Activated CD4-positive, alpha-beta memory T cell treated with anti-CD3 and anti-CD28 coated beads for 36 hours (primary cell): ENCODE results near the gene RNF20. TPM values are rescaled to one million over a fixed set of nuclear protein-coding genes. Genes with fewer than 3 reads are reported as not detected.
"Not testable (repeated sequence)": the region's sequence is repeated elsewhere in the genome, so short reads cannot be mapped to it uniquely, and the experiment has no call there.

ENCODE experiments used
- CTCF ChIA-PET: fragments of 350-600 bp; sonication (Branson Sonifier 250); formaldehyde crosslinking; loops from one replicate; lab custom pipeline; 2021; ENCODE audit warnings: antibody characterized with exemption, inconsistent platforms; lab: Charles Lee
- POLR2A ChIA-PET: fragments of 350-600 bp; sonication (Branson Sonifier 250); formaldehyde crosslinking; loops from one replicate; lab custom pipeline; 2021; ENCODE audit warnings: antibody characterized with exemption; lab: Charles Lee
- DNase-seq: peaks from one replicate; pipeline ENCODE4 v3.0.0-alpha.2; 2020
- H3K27ac Mint-ChIP-seq: one replicate; pipeline ENCODE4 v1.8.0; 2021; ENCODE audit warnings: mixed read lengths
- H3K27me3 Mint-ChIP-seq: one replicate; pipeline ENCODE4 v1.8.0; 2021; ENCODE audit warnings: mixed read lengths
- H3K36me3 Mint-ChIP-seq: one replicate; pipeline ENCODE4 v1.8.0; 2021; ENCODE audit warnings: mixed read lengths
- H3K4me1 Mint-ChIP-seq: one replicate; pipeline ENCODE4 v1.8.0; 2021; ENCODE audit warnings: low read depth, mixed read lengths
- H3K4me3 Mint-ChIP-seq: one replicate; pipeline ENCODE4 v1.8.0; 2021; ENCODE audit warnings: mild to moderate bottlenecking, mixed read lengths
- H3K9me3 Mint-ChIP-seq: one replicate; pipeline ENCODE4 v1.8.0; 2021; ENCODE audit warnings: mixed read lengths
- intact Hi-C: fragments of 100-400 bp; cut with micrococcal nuclease; formaldehyde crosslinking; loops from one replicate; pipeline ENCODE4 v1.15.1; 2023
- total RNA-seq, 2 experiments: library from RNA; stranded (reverse); gene quantifications; one replicate each; pipeline ENCODE4 v1.2.3, GENCODE V29; 2021

Gene RNF20
- total RNA-seq, 2 experiments from 2014 or later, result 36.1 to 37.5 TPM

DNA sequence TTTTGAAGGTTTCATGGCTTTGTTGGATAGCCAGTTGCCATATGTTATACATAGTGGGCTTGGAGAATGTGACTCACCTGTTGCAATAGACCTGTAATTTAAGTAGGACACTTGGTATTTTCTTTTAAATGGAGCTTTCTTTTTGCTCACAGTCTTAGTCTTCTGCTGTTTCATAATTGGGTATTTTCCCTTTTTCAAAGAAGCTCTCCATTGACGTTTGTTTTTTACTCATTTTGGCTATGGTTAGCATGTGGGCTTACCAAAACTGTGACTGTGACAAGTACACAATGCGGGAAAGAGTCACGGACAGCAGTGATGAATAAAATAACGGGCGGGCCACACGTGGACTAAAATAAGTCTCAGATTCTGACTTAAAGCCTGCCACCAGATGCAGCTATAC lies 23.2 kb upstream of the RNF20 start:
- H3K27ac Mint-ChIP-seq, result peak overlapping the region; percentile 49

DNA sequence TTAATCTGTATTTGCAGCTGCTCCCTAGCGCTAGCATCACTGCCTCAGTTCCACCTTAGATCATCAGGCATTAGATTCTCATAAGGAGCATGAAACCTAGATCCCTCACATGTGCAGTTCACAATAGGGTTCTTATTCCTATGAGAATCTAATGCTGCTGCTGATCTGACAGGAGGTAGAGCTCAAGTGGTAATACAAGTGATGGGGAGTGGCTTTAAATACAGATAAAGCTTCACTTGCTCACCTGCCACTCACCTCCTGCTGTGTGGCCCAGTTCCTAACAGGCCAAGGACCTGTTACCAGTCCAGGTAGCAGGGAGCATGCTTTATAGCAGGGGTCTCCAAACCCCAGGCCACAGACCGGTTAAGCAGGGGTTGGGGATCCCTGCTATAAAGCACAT lies 22.6 kb upstream of the RNF20 start:
- Mint-ChIP-seq H3K9me3 (no peaks in the 10 kb centered on the region), H3K27ac (peak overlapping the region; percentile 49), H3K4me1 (peaks cover 22% of the 10 kb centered on the region), H3K27me3 (peaks cover 10% of the 10 kb centered on the region), H3K4me3 (no peak overlapping the region), H3K36me3 (no peaks in the 10 kb centered on the region)
- CTCF ChIA-PET, result interaction anchor here (0.7 to 1.1 kb wide), 2 partner anchors 17 to 52 kb away, joined by 4 to 5 read pairs; no protein-coding TSS in a partner anchor
- DNase-seq, result no peak
- intact Hi-C loops, result loop anchor here (5.0 kb wide), 1 partner anchor 114 kb away; the partner anchor contains the start of genes MRPL50 and ZNF189
- POLR2A ChIA-PET, result no interaction called here

More for the DNA sequence above, 23.2 kb upstream of the RNF20 start:
- intact Hi-C loops, result loop anchor here (1.0 to 5.0 kb wide), 2 partner anchors 23 to 113 kb away; partner anchors contain the start of genes MRPL50, RNF20 and ZNF189
- peak; percentile 52 for DNase-seq
- Mint-ChIP-seq H3K36me3 (no peaks in the 10 kb centered on the region), H3K4me1 (peaks cover 22% of the 10 kb centered on the region), H3K4me3 (no peak overlapping the region), H3K27me3 (peaks cover 10% of the 10 kb centered on the region), H3K9me3 (no peaks in the 10 kb centered on the region)
- CTCF ChIA-PET, result interaction anchor here (0.7 to 1.1 kb wide), 2 partner anchors 17 to 51 kb away, joined by 4 to 5 read pairs; no protein-coding TSS in a partner anchor
- POLR2A ChIA-PET, result no interaction called here

DNA sequence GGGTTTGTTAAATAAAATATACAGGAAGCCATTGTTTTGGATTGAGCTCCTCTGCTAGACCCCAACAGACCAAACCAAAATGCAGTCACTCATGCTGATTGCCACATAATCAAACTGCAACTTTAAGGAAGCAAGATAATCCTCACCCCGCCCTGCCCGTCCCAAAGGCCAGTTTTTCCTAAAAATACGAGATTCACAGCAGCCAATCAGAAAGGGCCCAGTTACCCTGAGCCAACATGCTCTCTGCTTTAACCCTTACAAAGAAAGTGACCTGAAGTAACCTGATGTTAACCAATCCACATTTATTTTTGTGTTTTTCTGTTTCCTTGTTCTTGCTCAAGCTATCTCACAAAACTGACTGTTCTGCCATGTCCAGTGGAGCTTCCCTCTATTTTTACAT lies 21.5 kb upstream of the RNF20 start:
- ChIA-PET POLR2A (no interaction called here), CTCF (no interaction called here)
- peaks cover 11% of the 10 kb centered on the region for H3K27me3 Mint-ChIP-seq
- intact Hi-C loops, result loop anchor here (5.0 kb wide), 1 partner anchor 115 kb away; the partner anchor contains the start of genes MRPL50 and ZNF189
- H3K36me3 Mint-ChIP-seq, result no peaks in the 10 kb centered on the region
- no peak for DNase-seq
- no peak overlapping the region for H3K4me3 Mint-ChIP-seq
- peaks cover 22% of the 10 kb centered on the region for H3K4me1 Mint-ChIP-seq
- H3K27ac Mint-ChIP-seq, result no peak overlapping the region
- no peaks in the 10 kb centered on the region for H3K9me3 Mint-ChIP-seq

DNA sequence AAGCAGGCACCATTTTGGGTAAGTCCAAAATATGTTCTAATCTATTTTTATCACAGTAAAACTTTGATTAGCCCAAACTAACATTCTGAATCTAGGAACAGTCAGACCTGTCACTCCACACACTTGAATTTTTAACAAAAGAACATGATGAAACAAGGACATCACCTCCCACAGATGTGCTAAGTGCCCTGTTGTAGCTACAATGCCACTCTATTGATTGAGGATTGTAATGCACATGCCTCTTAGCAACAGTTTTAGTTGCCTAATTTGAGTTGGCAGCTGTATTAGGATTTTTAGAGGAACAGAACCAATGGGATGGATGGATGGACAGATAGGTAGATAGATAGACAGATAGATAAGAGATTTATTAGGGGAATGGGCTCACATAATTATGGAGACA lies 20.3 kb upstream of the RNF20 start:
- Mint-ChIP-seq H3K4me1 (peaks cover 22% of the 10 kb centered on the region), H3K4me3 (no peak overlapping the region), H3K9me3 (no peaks in the 10 kb centered on the region), H3K27ac (no peak overlapping the region), H3K36me3 (no peaks in the 10 kb centered on the region), H3K27me3 (peaks cover 8% of the 10 kb centered on the region)
- intact Hi-C loops, result loop anchor here (5.0 kb wide), 1 partner anchor 116 kb away; the partner anchor contains the start of genes MRPL50 and ZNF189
- ChIA-PET POLR2A (no interaction called here), CTCF (no interaction called here)
- no peak for DNase-seq

DNA sequence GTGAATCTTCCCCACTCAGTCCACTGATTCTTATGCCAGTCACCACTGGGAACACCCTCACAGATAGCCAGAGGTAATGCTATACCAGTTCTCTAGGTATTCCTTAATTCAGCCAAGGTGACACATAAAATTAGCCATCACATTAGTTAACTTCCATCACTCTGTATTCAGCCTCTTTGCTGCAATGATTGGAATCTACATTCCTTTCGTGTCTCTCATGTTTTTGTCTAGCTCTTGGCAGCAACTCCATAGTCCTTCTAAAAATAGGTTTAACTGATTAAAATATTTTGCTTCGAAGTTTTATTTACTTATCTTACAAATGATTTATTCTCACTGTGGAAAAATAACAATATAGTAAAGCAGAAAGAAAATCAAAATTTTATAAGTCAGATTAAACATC lies 19.6 kb upstream of the RNF20 start:
- H3K9me3 Mint-ChIP-seq, result no peaks in the 10 kb centered on the region
- intact Hi-C loops, result loop anchor here (5.0 kb wide), 1 partner anchor 117 kb away; the partner anchor contains the start of genes MRPL50 and ZNF189
- POLR2A ChIA-PET, result no interaction called here
- no peaks in the 10 kb centered on the region for H3K36me3 Mint-ChIP-seq
- CTCF ChIA-PET, result no interaction called here
- H3K4me3 Mint-ChIP-seq, result no peak overlapping the region
- DNase-seq, result no peak
- H3K27ac Mint-ChIP-seq, result no peak overlapping the region
- H3K27me3 Mint-ChIP-seq, result peaks cover 8% of the 10 kb centered on the region
- peaks cover 21% of the 10 kb centered on the region for H3K4me1 Mint-ChIP-seq

DNA sequence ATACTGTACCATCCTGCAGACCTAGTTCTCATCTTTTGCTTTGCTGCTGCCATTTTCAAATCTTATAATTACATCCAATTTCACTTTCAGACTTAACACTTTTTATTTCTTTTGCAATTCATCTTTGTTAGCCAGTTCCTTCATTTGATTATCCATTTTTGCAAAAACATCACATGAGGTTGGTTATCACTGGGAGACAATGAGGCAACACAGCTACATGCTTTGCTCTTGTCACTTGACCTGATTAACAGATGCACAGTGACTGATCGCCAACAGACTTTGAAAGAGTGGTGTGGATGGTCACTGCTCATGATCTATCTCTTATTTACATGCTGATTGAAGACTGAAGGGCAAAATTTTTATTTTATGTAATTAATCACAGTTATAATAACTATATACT lies 17.0 kb upstream of the RNF20 start:
- Mint-ChIP-seq H3K27me3 (peaks cover 17% of the 10 kb centered on the region), H3K4me3 (no peak overlapping the region), H3K36me3 (no peaks in the 10 kb centered on the region), H3K9me3 (no peaks in the 10 kb centered on the region), H3K27ac (no peak overlapping the region), H3K4me1 (peaks cover 4% of the 10 kb centered on the region)
- ChIA-PET POLR2A (no interaction called here), CTCF (interaction anchor here (0.6 kb wide), 1 partner anchor 67 kb away, joined by 3 read pairs; no protein-coding TSS in a partner anchor)
- intact Hi-C loops, result no loop called here
- no peak for DNase-seq

DNA sequence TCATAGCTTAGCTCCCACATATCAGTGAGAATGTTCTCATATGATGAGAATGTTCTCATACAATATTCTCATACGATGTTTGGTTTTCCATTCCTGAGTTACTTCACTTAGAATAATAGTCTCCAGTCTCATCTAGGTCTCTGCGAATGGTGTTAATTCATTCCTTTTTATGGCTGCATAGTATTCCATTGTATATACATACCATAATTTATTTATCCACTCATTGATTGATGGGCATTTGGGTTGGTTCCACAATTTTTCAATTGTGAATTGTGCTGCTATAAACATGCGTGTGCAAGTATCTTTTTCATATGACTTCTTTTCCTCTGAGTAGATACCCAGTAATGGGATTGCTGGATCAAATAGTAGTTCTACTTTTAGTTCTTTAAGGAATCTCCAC lies 15.2 kb upstream of the RNF20 start:
- peaks cover 25% of the 10 kb centered on the region for H3K27me3 Mint-ChIP-seq
- H3K4me1 Mint-ChIP-seq, H3K36me3 Mint-ChIP-seq, CTCF ChIA-PET, intact Hi-C loops, H3K27ac Mint-ChIP-seq, H3K4me3 Mint-ChIP-seq, DNase-seq, POLR2A ChIA-PET, H3K9me3 Mint-ChIP-seq: not testable (repeated sequence)

DNA sequence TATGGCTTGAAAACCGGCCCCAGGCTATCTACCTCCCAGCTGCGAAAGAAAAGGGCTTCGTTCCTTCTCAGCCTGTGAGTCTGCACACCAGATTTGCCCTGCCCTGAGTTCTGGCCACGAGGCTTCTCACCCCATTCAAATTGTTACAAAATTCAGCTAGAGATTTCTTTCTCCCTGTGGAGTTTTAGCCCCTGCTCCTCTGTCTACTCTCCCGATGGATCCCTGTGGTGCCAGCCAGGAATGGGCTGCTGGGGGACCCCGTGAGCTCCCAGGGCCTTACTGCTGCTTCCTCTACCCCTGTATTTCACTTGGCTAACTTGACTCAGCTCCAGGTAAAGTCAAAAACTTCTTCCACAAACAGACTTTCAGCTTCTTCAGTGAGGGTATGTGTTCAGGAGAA lies 9.3 kb upstream of the RNF20 start:
- DNase-seq, result no peak
- POLR2A ChIA-PET, result no interaction called here
- peaks cover 31% of the 10 kb centered on the region for H3K27me3 Mint-ChIP-seq
- no peak overlapping the region for H3K4me3 Mint-ChIP-seq
- H3K27ac Mint-ChIP-seq, result no peak overlapping the region
- H3K9me3 Mint-ChIP-seq, result no peaks in the 10 kb centered on the region
- CTCF ChIA-PET, result interaction anchor here (1.1 to 2.5 kb wide), 2 partner anchors 9 to 65 kb away, joined by 3 to 7 read pairs; no protein-coding TSS in a partner anchor
- intact Hi-C loops, result no loop called here
- H3K4me1 Mint-ChIP-seq, result peaks cover under 1% of the 10 kb centered on the region
- H3K36me3 Mint-ChIP-seq, result no peaks in the 10 kb centered on the region

DNA sequence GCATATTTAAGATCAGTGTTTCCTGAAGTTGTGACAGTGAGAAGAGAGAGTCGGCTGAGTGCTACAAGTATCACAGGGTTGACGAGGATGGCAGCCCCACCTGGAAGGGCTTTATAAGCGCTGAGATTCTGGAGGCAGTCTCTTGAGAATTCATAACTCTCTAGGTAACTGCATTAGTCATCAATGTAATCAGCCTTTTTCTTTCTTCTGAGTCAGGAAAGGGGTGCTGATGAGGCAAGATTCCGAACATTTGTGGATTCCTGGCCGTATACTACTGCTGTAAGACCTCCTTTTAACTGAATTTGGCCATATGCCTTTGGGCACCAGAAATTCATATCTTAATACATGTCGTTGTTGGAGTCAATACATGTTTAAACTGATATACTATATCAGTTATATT lies 6.6 kb upstream of the RNF20 start:
- POLR2A ChIA-PET, result no interaction called here
- DNase-seq, result no peak

DNA sequence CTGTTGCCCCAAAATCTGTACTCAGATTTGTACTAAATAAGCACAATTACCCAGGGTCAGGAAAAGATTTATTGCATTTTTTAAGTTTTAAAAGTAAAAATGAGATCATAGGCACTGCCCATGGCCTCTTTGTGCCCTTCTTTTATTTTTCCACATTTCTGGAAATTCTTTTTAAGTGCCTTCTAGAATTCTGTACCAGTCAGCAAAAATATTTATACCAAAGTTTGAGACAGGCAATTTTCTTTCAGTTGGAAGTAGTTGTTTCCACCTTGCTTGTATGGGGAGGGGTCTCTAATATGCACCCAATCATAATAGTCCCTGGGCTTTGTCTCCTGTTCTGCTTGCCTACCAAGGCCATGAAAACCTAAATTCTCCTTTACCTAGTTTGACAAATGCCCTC lies 5.6 kb upstream of the RNF20 start:
- no peak overlapping the region for H3K4me3 Mint-ChIP-seq
- intact Hi-C loops, result no loop called here
- H3K36me3 Mint-ChIP-seq, result no peaks in the 10 kb centered on the region
- no peaks in the 10 kb centered on the region for H3K9me3 Mint-ChIP-seq
- no peak overlapping the region for H3K27ac Mint-ChIP-seq
- CTCF ChIA-PET, result interaction anchor here (1.0 to 5.1 kb wide), 7 partner anchors 10 to 79 kb away, joined by 3 to 60 read pairs (median 7); no protein-coding TSS in a partner anchor
- DNase-seq, result no peak
- peaks cover 10% of the 10 kb centered on the region for H3K4me1 Mint-ChIP-seq
- POLR2A ChIA-PET, result no interaction called here
- H3K27me3 Mint-ChIP-seq, result peaks cover 18% of the 10 kb centered on the region

More for the DNA sequence above, 6.6 kb upstream of the RNF20 start:
- intact Hi-C loops, result no loop called here
- H3K27me3 Mint-ChIP-seq, result peaks cover 21% of the 10 kb centered on the region
- H3K27ac Mint-ChIP-seq, result no peak overlapping the region
- CTCF ChIA-PET, result interaction anchor here (0.7 to 5.1 kb wide), 4 partner anchors 17 to 341 kb away, joined by 3 to 60 read pairs (median 6); no protein-coding TSS in a partner anchor
- no peaks in the 10 kb centered on the region for H3K9me3 Mint-ChIP-seq
- H3K4me1 Mint-ChIP-seq, result peaks cover 8% of the 10 kb centered on the region
- no peaks in the 10 kb centered on the region for H3K36me3 Mint-ChIP-seq
- H3K4me3 Mint-ChIP-seq, result no peak overlapping the region

DNA sequence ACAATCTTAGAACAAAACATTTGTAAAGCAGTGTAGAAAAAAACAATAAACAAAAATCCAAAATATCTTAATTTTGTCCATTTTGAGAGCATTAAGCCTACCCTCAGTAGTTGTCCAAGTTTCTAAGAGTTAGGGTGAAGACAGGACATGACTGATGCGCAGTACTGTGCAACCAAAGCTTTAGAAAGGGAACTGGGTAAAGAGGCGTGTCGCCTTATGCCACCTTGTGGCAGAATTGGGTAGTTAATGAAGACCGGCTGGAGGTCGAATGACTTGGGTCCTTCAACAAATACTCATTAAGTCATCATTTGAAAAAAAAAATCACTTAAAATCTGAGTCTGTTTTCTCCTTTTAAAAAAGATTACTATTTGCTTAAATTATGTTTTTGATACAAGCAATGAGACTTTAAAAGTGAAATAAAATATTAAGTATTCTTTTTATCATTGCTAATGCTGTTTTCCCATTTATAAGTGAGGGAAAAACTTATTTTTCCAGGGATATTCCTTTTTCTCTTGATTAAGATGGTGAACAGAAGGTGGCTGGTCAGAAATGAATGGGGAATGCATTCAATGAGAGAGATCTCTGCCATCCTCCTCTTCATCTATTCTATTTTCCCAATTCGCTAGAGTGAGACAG lies 3.5 kb upstream of the RNF20 start:
- Mint-ChIP-seq H3K4me1 (peaks cover 20% of the 10 kb centered on the region), H3K27ac (no peak overlapping the region), H3K9me3 (no peaks in the 10 kb centered on the region), H3K4me3 (no peak overlapping the region), H3K36me3 (peaks cover 5% of the 10 kb centered on the region), H3K27me3 (peaks cover 2% of the 10 kb centered on the region)
- CTCF ChIA-PET, result interaction anchor here (0.6 to 5.1 kb wide), 22 partner anchors 8 to 142 kb away, joined by 3 to 60 read pairs (median 4); partner anchors contain the start of genes MRPL50 and ZNF189
- DNase-seq, result peak; percentile 79
- intact Hi-C loops, result loop anchor here (1.0 to 5.0 kb wide), 4 partner anchors 65 to 933 kb away; no protein-coding TSS in a partner anchor
- POLR2A ChIA-PET, result no interaction called here

DNA sequence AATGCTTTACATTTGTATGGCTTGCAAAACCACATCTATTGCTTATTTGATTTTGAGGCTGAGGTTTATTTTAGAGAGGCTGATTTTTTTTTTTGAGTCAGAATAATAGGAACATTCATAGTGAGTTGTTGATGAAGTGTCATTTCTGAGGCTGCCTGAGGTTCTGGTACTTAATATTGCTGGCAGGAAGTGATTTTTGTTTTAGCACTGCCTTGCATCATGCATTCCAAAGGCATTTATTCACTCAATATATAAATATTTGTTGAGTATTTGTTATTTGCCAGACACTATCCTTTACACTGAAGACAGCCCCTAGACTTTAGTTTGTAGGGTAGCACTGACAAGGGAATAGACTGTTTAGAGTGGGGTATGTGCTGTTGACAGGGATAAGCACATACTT lies 2.7 kb downstream of the RNF20 start:
- Mint-ChIP-seq H3K27ac (no peak overlapping the region), H3K36me3 (peaks cover 17% of the 10 kb centered on the region), H3K4me1 (peaks cover 20% of the 10 kb centered on the region), H3K4me3 (no peak overlapping the region), H3K27me3 (no peaks in the 10 kb centered on the region), H3K9me3 (no peaks in the 10 kb centered on the region)
- intact Hi-C loops, result no loop called here
- ChIA-PET CTCF (interaction anchor here (0.7 to 3.4 kb wide), 2 partner anchors 30 to 87 kb away, joined by 6 to 13 read pairs; no protein-coding TSS in a partner anchor), POLR2A (no interaction called here)
- DNase-seq, result no peak
